Vagina (tissue), 2 donors: ENCODE measurements around the gene GNAT1. TPM values are rescaled to one million over a fixed set of nuclear protein-coding genes. Genes with fewer than 3 reads are reported as not detected.

Experiments used
- DNase-seq, 2 donors: peaks; one replicate each; pipeline ENCODE4 v3.0.0-alpha.2; 2017; ENCODE audit errors: extremely low spot score in 2 of 2
- H3K27ac ChIP-seq: fragments of 200-600 bp; sonication (generic); one replicate; pipeline ENCODE4 v1.5.1; 2019
- H3K27me3 ChIP-seq: fragments of 200-600 bp; sonication (generic); one replicate; pipeline ENCODE4 v1.5.1; 2019
- H3K36me3 ChIP-seq, 2 donors: fragments of 200-600 bp; sonication (generic); one replicate each; pipeline ENCODE4 v1.5.1; 2017 to 2019
- H3K4me1 ChIP-seq: fragments of 200-600 bp; sonication (generic); one replicate; pipeline ENCODE4 v1.5.1; 2019
- H3K4me3 ChIP-seq, 2 donors: fragments of 200-600 bp; sonication (generic); 1 replicate in 1 of 2; 2 replicates in 1 of 2; pipeline ENCODE4 v1.5.1; 2016 to 2019
- H3K9me3 ChIP-seq: fragments of 200-600 bp; sonication (generic); one replicate; pipeline ENCODE4 v1.5.1; 2019
- POLR2A ChIP-seq, 2 donors: fragments of 450-650 bp; IDR thresholded peaks; one replicate each; pipeline ENCODE4 v1.6.1; 2017; ENCODE audit warnings: antibody characterized with exemption in 2 of 2, mild to moderate bottlenecking in 2 of 2, moderate library complexity in 2 of 2
- POLR2AphosphoS5 ChIP-seq, 2 donors: sonication (generic); formaldehyde crosslinking; IDR thresholded peaks; one replicate each; pipeline ENCODE4 v1.9.0; 2017; ENCODE audit warnings: antibody characterized with exemption in 2 of 2, mild to moderate bottlenecking in 2 of 2, low read depth in 1 of 2; ENCODE audit not compliant: insufficient read depth in 1 of 2
- intact Hi-C: fragments of 100-400 bp; cut with DNase I; formaldehyde crosslinking; loops from one replicate; pipeline ENCODE4 v1.15.1; 2023
- total RNA-seq: library from RNA; depleted of rRNA; stranded (reverse); fragments of >200 nt; gene quantifications from one replicate; pipeline ENCODE4 v1.2.3, GENCODE V29; 2016
- TF ChIP-seq, protein P1 (sequence below), 3 experiments: fragments of 450-650 bp in 2 of 3; fragments of 200-600 bp in 1 of 3; sonication (generic) in 1 of 3; IDR thresholded peaks; one replicate each; pipeline ENCODE4 v1.5.1; 2017 to 2019; ENCODE audit warnings: antibody characterized with exemption in 3 of 3, mild to moderate bottlenecking in 2 of 3, moderate library complexity in 2 of 3

GNAT1 gene
- total RNA-seq, 1 donor from 2014 or later, result not detected

DNA sequence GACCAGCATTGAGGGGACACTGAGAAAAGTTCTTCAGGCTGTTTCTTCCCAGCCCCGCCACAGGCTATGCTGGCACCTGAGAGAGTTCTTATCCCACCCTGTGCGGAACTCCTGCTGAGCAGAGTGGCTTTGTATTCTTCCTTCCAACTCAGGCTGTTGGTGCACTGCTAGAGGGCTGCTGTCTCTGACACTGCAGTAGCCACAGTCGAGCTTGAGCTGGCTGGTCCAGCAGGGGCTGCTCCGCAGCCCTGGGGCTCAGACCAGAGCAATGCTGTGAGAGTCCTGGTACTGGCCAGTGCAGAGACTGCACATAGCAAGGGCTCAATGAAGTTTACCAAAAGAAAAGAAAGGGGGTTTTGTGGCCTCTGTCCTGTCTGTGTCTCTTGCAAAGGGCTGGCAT is 48.2 kb downstream of the GNAT1 start:
- intact Hi-C loops, result no loop called here
- Histone ChIP-seq H3K36me3 (no peaks in the 10 kb centered on the region), H3K27me3 (no peaks in the 10 kb centered on the region), H3K4me3 (no peak overlapping the region), H3K9me3 (no peaks in the 10 kb centered on the region), H3K4me1 (peaks cover 91% of the 10 kb centered on the region), H3K27ac (peak overlapping the region; percentile 92)
- no peak for DNase-seq
- TF ChIP-seq, protein P1, sequence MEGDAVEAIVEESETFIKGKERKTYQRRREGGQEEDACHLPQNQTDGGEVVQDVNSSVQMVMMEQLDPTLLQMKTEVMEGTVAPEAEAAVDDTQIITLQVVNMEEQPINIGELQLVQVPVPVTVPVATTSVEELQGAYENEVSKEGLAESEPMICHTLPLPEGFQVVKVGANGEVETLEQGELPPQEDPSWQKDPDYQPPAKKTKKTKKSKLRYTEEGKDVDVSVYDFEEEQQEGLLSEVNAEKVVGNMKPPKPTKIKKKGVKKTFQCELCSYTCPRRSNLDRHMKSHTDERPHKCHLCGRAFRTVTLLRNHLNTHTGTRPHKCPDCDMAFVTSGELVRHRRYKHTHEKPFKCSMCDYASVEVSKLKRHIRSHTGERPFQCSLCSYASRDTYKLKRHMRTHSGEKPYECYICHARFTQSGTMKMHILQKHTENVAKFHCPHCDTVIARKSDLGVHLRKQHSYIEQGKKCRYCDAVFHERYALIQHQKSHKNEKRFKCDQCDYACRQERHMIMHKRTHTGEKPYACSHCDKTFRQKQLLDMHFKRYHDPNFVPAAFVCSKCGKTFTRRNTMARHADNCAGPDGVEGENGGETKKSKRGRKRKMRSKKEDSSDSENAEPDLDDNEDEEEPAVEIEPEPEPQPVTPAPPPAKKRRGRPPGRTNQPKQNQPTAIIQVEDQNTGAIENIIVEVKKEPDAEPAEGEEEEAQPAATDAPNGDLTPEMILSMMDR (IDR thresholded peaks at IDR 0.05), result no peak
- TF ChIP-seq POLR2AphosphoS5 (IDR thresholded peaks at IDR 0.05; ENCODE audit: insufficient read depth in 1 of 2, low read depth in 1 of 2), result no peak
- TF ChIP-seq POLR2A (IDR thresholded peaks at IDR 0.05), result no peak

DNA sequence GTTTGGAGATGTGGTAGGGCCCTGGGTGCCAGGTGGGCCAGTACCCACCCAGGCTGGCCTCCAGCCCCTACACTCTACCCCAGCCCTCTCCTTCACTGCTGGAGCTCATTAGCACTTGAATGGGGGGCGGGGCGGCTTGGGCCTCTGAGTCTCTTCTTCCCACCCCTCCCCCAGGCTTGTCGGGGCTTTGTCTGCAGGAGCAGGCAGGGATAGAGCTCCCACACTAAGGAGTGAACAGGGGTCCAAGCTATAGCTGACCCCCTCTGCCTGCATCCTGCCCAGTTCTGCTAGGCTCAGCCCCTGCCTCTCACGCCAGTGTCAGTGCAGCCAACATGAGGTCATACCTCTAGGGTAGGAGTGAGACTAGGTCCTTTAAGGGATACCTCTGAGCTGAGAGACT is 49.8 kb downstream of the GNAT1 start:
- Histone ChIP-seq H3K4me3 (no peak overlapping the region), H3K27me3 (no peaks in the 10 kb centered on the region), H3K36me3 (no peaks in the 10 kb centered on the region), H3K4me1 (peaks cover 97% of the 10 kb centered on the region), H3K27ac (peak overlapping the region; percentile 55), H3K9me3 (no peaks in the 10 kb centered on the region)
- TF ChIP-seq, protein P1 (IDR thresholded peaks at IDR 0.05), result no peak
- TF ChIP-seq POLR2A (IDR thresholded peaks at IDR 0.05) (no peak), POLR2AphosphoS5 (IDR thresholded peaks at IDR 0.05; ENCODE audit: insufficient read depth in 1 of 2, low read depth in 1 of 2) (no peak)
- DNase-seq, result no peak
- intact Hi-C loops, result no loop called here

DNA sequence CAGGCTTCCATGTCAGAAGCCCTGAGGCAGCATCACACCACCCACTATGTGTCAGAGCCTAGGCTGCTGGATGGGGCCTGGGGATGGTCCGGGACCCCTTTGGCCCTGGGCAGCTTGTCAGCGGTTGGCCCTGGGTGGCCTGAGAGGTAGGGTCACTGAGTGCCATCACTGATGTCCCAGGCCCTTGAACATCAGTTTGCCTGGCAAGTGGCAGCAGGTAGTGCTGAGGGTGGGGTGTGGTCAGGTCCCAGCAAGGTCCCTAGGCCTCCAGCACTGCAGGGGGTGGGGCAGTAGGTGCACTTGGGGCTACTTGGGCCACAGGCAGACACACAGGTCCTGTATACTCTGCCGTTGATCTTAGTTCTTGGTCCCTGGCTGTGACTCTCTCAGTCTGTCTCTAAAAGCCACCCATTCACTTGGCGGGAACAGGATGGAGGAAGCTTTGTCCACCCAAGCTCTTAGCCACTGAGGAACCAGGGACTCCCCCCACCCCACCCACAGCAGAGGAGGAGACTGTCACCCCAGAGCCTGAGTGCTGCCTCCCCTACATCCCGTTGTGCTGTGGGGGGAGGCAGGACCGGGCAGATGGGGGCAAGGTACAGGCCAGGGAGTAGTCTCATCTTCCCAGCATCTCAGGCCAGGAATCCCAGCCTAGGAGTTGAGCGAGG is 50.4 kb downstream of the GNAT1 start:
- Histone ChIP-seq H3K4me3 (peak overlapping the region in 1 of 2 donors; percentile 0), H3K27me3 (no peaks in the 10 kb centered on the region), H3K9me3 (no peaks in the 10 kb centered on the region), H3K36me3 (no peaks in the 10 kb centered on the region), H3K4me1 (peaks cover 100% of the 10 kb centered on the region), H3K27ac (peak overlapping the region; percentile 55)
- DNase-seq, result no peak
- intact Hi-C loops, result no loop called here
- TF ChIP-seq POLR2AphosphoS5 (IDR thresholded peaks at IDR 0.05; ENCODE audit: insufficient read depth in 1 of 2, low read depth in 1 of 2) (no peak), POLR2A (IDR thresholded peaks at IDR 0.05) (no peak)
- TF ChIP-seq, protein P1 (IDR thresholded peaks at IDR 0.05), result no peak

DNA sequence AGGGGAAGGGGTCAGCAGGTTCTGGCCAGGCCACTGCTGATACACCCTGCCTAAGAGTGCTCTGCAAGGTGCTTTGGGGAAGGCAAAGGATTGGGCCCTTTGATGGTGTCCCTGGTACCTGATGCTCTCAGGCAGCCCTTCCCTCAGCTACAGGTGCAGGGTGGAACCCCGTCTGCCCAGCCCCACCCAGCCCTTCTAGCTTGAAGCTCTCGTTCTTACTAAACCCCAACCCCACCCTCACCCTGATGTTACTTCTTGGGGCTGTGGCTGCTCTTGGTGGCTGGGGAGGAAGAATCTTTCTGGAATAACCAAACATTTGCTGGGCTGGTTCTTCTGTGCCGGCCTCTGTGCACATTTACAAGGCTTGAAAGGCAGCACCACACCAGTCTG is 51.0 kb downstream of the GNAT1 start:
- DNase-seq, result no peak
- peak overlapping the region; percentile 68 for H3K27ac ChIP-seq
- no peaks in the 10 kb centered on the region for H3K27me3 ChIP-seq
- intact Hi-C loops, result no loop called here
- peaks cover 100% of the 10 kb centered on the region for H3K4me1 ChIP-seq
- TF ChIP-seq POLR2AphosphoS5 (IDR thresholded peaks at IDR 0.05; ENCODE audit: insufficient read depth in 1 of 2, low read depth in 1 of 2), result no peak
- TF ChIP-seq, protein P1 (IDR thresholded peaks at IDR 0.05), result no peak
- TF ChIP-seq POLR2A (IDR thresholded peaks at IDR 0.05), result no peak
- H3K9me3 ChIP-seq, result no peaks in the 10 kb centered on the region
- no peaks in the 10 kb centered on the region for H3K36me3 ChIP-seq
- peak overlapping the region in 1 of 2 donors; percentile 0 for H3K4me3 ChIP-seq

DNA sequence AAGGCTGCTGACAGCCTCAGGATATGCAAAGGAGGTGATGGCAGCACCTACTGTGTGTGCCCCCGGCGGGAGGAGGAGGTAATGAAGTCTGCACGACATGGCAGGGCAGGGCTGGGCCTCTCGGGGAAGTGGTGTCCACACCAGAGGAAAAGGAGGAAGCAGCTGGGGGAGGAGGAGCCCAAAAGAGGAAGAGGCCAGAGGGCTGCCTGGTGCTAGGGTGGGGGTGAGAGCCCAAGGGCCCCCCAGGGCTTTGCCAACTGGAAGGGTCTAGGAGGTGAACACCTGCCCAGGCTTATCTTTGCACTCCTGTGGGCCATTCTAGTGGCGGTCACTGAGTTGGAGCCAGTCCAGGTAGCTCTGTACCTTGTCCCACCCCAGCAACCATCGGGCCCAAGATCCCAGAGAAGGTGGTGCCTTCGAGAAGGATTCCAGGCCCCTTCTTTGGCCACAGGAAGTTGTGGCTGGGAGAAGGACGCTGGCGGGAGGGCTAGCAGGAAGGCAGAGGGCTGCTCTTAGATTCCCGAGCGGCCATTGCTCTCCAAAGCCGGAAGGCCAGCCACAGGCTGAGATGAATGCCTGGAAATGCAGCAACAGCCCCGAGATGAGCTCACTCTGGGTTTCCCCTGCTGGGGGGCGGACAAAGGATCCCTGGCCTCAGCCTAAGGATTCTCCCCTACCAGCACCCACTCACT is 51.6 kb downstream of the GNAT1 start:
- H3K36me3 ChIP-seq, result no peaks in the 10 kb centered on the region
- intact Hi-C loops, result no loop called here
- peaks cover 100% of the 10 kb centered on the region for H3K4me1 ChIP-seq
- no peaks in the 10 kb centered on the region for H3K27me3 ChIP-seq
- DNase-seq, result no peak
- TF ChIP-seq POLR2AphosphoS5 (IDR thresholded peaks at IDR 0.05; ENCODE audit: insufficient read depth in 1 of 2, low read depth in 1 of 2) (peak in 1 of 2 donors; percentile 60), POLR2A (IDR thresholded peaks at IDR 0.05) (no peak)
- TF ChIP-seq, protein P1 (IDR thresholded peaks at IDR 0.05), result no peak
- H3K4me3 ChIP-seq, result peak overlapping the region; percentile 0 to 3
- H3K9me3 ChIP-seq, result no peaks in the 10 kb centered on the region
- H3K27ac ChIP-seq, result peak overlapping the region; percentile 68
